Fibroblast of gingiva (primary cell): ENCODE measurements around the gene TRIM9.

Experiments
- DNase-seq: peaks from one replicate; pipeline ENCODE4 v3.0.0-alpha.2; 2011; ENCODE audit warnings: low read depth

Gene TRIM9

GRCh38 chr14:51094901-51095853 is at the start of gene TRIM9:
TSS of gene TRIM9 (minus strand) at chr14:51095105. CDS start at chr14:51094939, 166 bp downstream.
- peak; percentile 88 for DNase-seq

- DNase-seq = no peak
Measured at GRCh38 chr14:51140856-51141255, 46.0 kb upstream of the TRIM9 start.

- DNase-seq = no peak
Measured at GRCh38 chr14:51140338-51140737, 45.4 kb upstream of the TRIM9 start.

GRCh38 chr14:51139121-51139681 is 44.3 kb upstream of the TRIM9 start:
- DNase-seq = peak; percentile 8

GRCh38 chr14:51138404-51139103 is 43.6 kb upstream of the TRIM9 start:
- DNase-seq = no peak

GRCh38 chr14:51131516-51131915 is 36.6 kb upstream of the TRIM9 start:
- no peak for DNase-seq

- DNase-seq = no peak
Measured at GRCh38 chr14:51129130-51129529, 34.2 kb upstream of the TRIM9 start.

GRCh38 chr14:51124029-51124428 is 29.1 kb upstream of the TRIM9 start:
- DNase-seq = no peak

GRCh38 chr14:51121096-51121495 is 26.2 kb upstream of the TRIM9 start:
- DNase-seq = no peak

GRCh38 chr14:51119411-51120051 is 24.6 kb upstream of the TRIM9 start:
- DNase-seq = no peak

- DNase-seq = no peak
Measured at GRCh38 chr14:51118993-51119392, 24.1 kb upstream of the TRIM9 start.

- DNase-seq = no peak
Measured at GRCh38 chr14:51117593-51117992, 22.7 kb upstream of the TRIM9 start.

GRCh38 chr14:51116682-51117081 is 21.8 kb upstream of the TRIM9 start:
- DNase-seq = no peak

GRCh38 chr14:51109651-51110050 is 14.7 kb upstream of the TRIM9 start:
- no peak for DNase-seq

- DNase-seq = no peak
Measured at GRCh38 chr14:51107801-51108200, 12.9 kb upstream of the TRIM9 start.

- DNase-seq = no peak
Measured at GRCh38 chr14:51104467-51104866, 9.6 kb upstream of the TRIM9 start.

- no peak for DNase-seq
Measured at GRCh38 chr14:51097287-51097686, 2.4 kb upstream of the TRIM9 start.

GRCh38 chr14:51096870-51097269 is 2.0 kb upstream of the TRIM9 start:
- no peak for DNase-seq

GRCh38 chr14:51095854-51096823 is 1.2 kb upstream of the TRIM9 start:
- DNase-seq = peak; percentile 53

- no peak for DNase-seq
Measured at GRCh38 chr14:51094282-51094821, 553 bp downstream of the TRIM9 start.
